Ishikawa (cell line): ENCODE data around the gene GRIPAP1.

Source experiments
- CEBPB ChIP-seq: IDR thresholded peaks from 2 replicates; pipeline ENCODE4 v1.6.1; 2012
- CREB1 ChIP-seq: IDR thresholded peaks from 2 replicates; pipeline ENCODE4 v1.6.1; 2012; ENCODE audit warnings: low read depth
- EGR1 ChIP-seq: IDR thresholded peaks from 2 replicates; pipeline ENCODE4 v1.6.1; 2012
- FOXM1 ChIP-seq: IDR thresholded peaks from 2 replicates; pipeline ENCODE4 v1.6.1; 2012; ENCODE audit warnings: low read depth, borderline replicate concordance
- MAX ChIP-seq: IDR thresholded peaks from 2 replicates; pipeline ENCODE4 v1.6.1; 2012
- REST ChIP-seq: IDR thresholded peaks from 2 replicates; pipeline ENCODE4 v1.6.1; 2012; ENCODE audit warnings: low read depth, mild to moderate bottlenecking
- TAF1 ChIP-seq: IDR thresholded peaks from 2 replicates; pipeline ENCODE4 v1.6.1; 2012; ENCODE audit warnings: low read depth, mild to moderate bottlenecking
- TEAD4 ChIP-seq: IDR thresholded peaks from 2 replicates; pipeline ENCODE4 v1.6.1; 2012
- USF1 ChIP-seq: IDR thresholded peaks from 2 replicates; pipeline ENCODE4 v1.6.1; 2012

- TF ChIP-seq CEBPB (no peak), REST (no peak), FOXM1 (no peak), TEAD4 (no peak), MAX (no peak), CREB1 (no peak), USF1 (no peak), TAF1 (0 out of 2 replicates have a peak, but pooled peaks have one; percentile 25), EGR1 (no peak)
Observed at GRCh38 chrX:48958635-48959094, 43.4 kb downstream of the GRIPAP1 start.
